PC-9 (cell line): ENCODE measurements around the gene ACER3. TPM values are rescaled to one million over a fixed set of nuclear protein-coding genes. Genes with fewer than 3 reads are reported as not detected.
"Not testable (repeated sequence)": the region's sequence is repeated elsewhere in the genome, so short reads cannot be mapped to it uniquely, and the experiment has no call there.

Experiments used
- BruUV-seq: library from RNA; stranded (reverse); fragments of 400-500 nt; replicated peaks from 2 replicates; lab custom pipeline; 2021; lab: Mats Ljungman, UMichigan
- CTCF ChIA-PET: fragments of 300-600 bp; sonication (Branson Sonifier 250); formaldehyde crosslinking; loops from one replicate; lab custom pipeline; 2022; ENCODE audit warnings: antibody characterized with exemption; lab: Charles Lee
- POLR2A ChIA-PET: fragments of 300-600 bp; sonication (Branson Sonifier 250); formaldehyde crosslinking; loops from one replicate; lab custom pipeline; 2022; ENCODE audit warnings: antibody characterized with exemption; ENCODE audit not compliant: unreplicated experiment; lab: Charles Lee
- DNase-seq, 2 experiments: peaks; one replicate each; pipeline versions ENCODE4 v3.0.0 to v3.0.0-alpha.2; 2015 to 2022; ENCODE audit warnings: mixed read lengths in 1 of 2
- H2AFZ ChIP-seq: fragments of 200-600 bp; sonication (generic); 2 replicates; pipeline ENCODE4 v1.8.1; 2017; ENCODE audit warnings: antibody characterized with exemption
- H3F3A ChIP-seq: fragments of 200-600 bp; sonication (generic); 2 replicates; pipeline ENCODE4 v1.8.1; 2017; ENCODE audit warnings: antibody characterized with exemption, mild to moderate bottlenecking, low read depth; ENCODE audit not compliant: insufficient read depth
- H3K27ac ChIP-seq: fragments of 200-600 bp; sonication (generic); 2 replicates; pipeline ENCODE4 v1.6.1; 2016; ENCODE audit warnings: mixed run types
- H3K27me3 ChIP-seq: fragments of 200-600 bp; sonication (generic); 2 replicates; pipeline ENCODE4 v1.6.1; 2016; ENCODE audit warnings: low read depth, mixed run types; ENCODE audit not compliant: insufficient read depth
- H3K36me3 ChIP-seq: fragments of 200-600 bp; sonication (generic); 2 replicates; pipeline ENCODE4 v1.6.1; 2016; ENCODE audit warnings: low read depth, mixed run types
- H3K4me1 ChIP-seq: fragments of 200-600 bp; sonication (generic); replicated peaks from 2 replicates; pipeline ENCODE4 v1.6.1; 2016; ENCODE audit warnings: mixed run types; ENCODE audit not compliant: insufficient read depth
- H3K4me2 ChIP-seq: fragments of 200-600 bp; sonication (generic); 2 replicates; pipeline ENCODE4 v1.6.1; 2017; ENCODE audit warnings: mixed run types
- H3K4me3 ChIP-seq: fragments of 200-600 bp; sonication (generic); 2 replicates; pipeline ENCODE4 v1.6.1; 2016; ENCODE audit warnings: mixed run types
- H3K79me2 ChIP-seq: fragments of 200-600 bp; sonication (generic); 2 replicates; pipeline ENCODE4 v1.6.1; 2017; ENCODE audit warnings: low read depth, mixed run types
- H3K9me2 ChIP-seq: fragments of 200-600 bp; sonication (generic); 2 replicates; pipeline ENCODE4 v1.8.1; 2017; ENCODE audit warnings: mild to moderate bottlenecking; ENCODE audit not compliant: insufficient read depth
- H3K9me3 ChIP-seq: fragments of 200-600 bp; sonication (generic); 2 replicates; pipeline ENCODE4 v1.8.1; 2016; ENCODE audit warnings: low read depth; ENCODE audit not compliant: insufficient read depth
- H4K20me1 ChIP-seq: fragments of 200-600 bp; sonication (generic); 2 replicates; pipeline ENCODE4 v1.8.1; 2017; ENCODE audit not compliant: insufficient read depth
- CTCF ChIP-seq: fragments of 200-600 bp; sonication (generic); conservative IDR thresholded peaks from 2 replicates; pipeline ENCODE4 v1.6.1; 2017; ENCODE audit warnings: mixed run types, antibody characterized with exemption, mild to moderate bottlenecking, moderate library complexity
- EZH2 ChIP-seq: fragments of 200-600 bp; sonication (generic); IDR thresholded peaks from 2 replicates; pipeline ENCODE4 v1.8.0; 2017; ENCODE audit warnings: antibody characterized with exemption, low read depth
- intact Hi-C: fragments of 100-400 bp; cut with micrococcal nuclease; formaldehyde crosslinking; loops from one replicate; pipeline ENCODE4 v1.10.0; 2022; ENCODE audit not compliant: unreplicated experiment
- total RNA-seq: library from RNA; stranded (reverse); gene quantifications from 2 replicates; pipeline ENCODE4 v1.2.3, GENCODE V29; 2021

The ACER3 gene
- total RNA-seq, 1 experiment from 2014 or later: 21.3 TPM

DNA sequence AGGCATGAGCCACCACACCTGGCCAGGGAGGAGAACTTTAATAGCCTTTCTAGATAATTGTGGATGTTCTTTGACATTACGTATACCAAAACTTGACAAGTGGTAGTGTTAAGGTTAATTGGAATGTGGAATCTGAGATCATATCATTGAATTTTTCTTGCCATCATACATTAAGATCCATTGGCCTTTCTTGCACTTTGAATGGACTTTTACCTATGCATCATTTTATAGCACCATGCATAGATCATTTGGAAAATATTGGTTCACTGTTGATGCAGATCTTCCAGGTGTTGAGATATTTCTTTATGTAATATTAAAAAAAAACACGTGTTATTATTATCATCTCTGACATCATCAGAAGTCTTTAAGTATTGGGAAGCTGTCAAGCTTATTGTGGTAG, 36.5 kb downstream of the ACER3 start:
- no peak for TF ChIP-seq EZH2
- no peak for TF ChIP-seq CTCF
- POLR2A ChIA-PET: no interaction called here
- BruUV-seq: no TSS peak

DNA sequence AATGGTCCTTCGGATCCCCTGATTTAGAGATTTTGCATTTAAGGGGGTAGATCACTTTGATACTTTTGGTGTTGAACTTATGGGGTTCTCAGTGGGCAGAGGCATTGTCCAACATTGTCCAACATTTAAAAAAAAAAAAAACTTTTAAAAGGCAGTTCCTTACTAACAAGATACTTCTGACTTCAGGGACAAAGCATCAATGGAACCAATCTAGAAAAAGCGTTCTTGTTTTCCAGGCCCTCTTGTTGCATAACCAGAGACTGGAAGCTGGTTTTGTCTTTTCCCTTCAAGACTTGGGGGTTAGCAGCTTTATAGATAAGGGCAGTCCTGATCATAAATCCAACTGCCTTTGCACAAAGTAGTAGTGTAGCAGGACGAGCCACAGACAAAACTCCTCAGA, 40.4 kb downstream of the ACER3 start:
- Histone ChIP-seq H3K4me2 (no peak overlapping the region), H3K27ac (no peak overlapping the region), H3K4me1 (peaks cover 19% of the 10 kb centered on the region), H3K36me3 (no peaks in the 10 kb centered on the region), H3K9me2 (no peaks in the 10 kb centered on the region), H4K20me1 (no peaks in the 10 kb centered on the region), H3K9me3 (0 out of 2 replicates have a peak, but pooled peaks cover 5% of the 10 kb centered on the region), H3K79me2 (no peaks in the 10 kb centered on the region), H3K27me3 (no peaks in the 10 kb centered on the region), H3F3A (peaks cover 12% of the 10 kb centered on the region; the same call in 1 of the 2 replicates), H3K4me3 (no peak overlapping the region), H2AFZ (no peak overlapping the region)
- POLR2A ChIA-PET: no interaction called here
- TF ChIP-seq CTCF (no peak), EZH2 (no peak)
- no TSS peak for BruUV-seq
- CTCF ChIA-PET: interaction anchor here (0.7 kb wide), 1 partner anchor 112 kb away, joined by 4 read pairs; no protein-coding TSS in a partner anchor
- intact Hi-C loops: no loop called here
- DNase-seq: no peak

More for the DNA sequence above, 36.5 kb downstream of the ACER3 start:
- H3K9me2 ChIP-seq: no peaks in the 10 kb centered on the region
- H3K79me2 ChIP-seq: no peaks in the 10 kb centered on the region
- no peaks in the 10 kb centered on the region for H3K9me3 ChIP-seq
- no peaks in the 10 kb centered on the region for H3K27me3 ChIP-seq
- no peak overlapping the region for H3K4me3 ChIP-seq
- no peak for DNase-seq
- H3K36me3 ChIP-seq: no peaks in the 10 kb centered on the region
- no peak overlapping the region for H3K27ac ChIP-seq
- H3K4me1 ChIP-seq: peaks cover 2% of the 10 kb centered on the region; the same call in 1 of the 2 replicates
- no peaks in the 10 kb centered on the region for H4K20me1 ChIP-seq
- CTCF ChIA-PET: no interaction called here
- no peak overlapping the region for H3K4me2 ChIP-seq
- H3F3A ChIP-seq: peaks cover 4% of the 10 kb centered on the region; the same call in 1 of the 2 replicates
- intact Hi-C loops: no loop called here
- no peak overlapping the region for H2AFZ ChIP-seq

- Histone ChIP-seq H3K4me1 (peaks cover 19% of the 10 kb centered on the region), H3F3A (peaks cover 12% of the 10 kb centered on the region; the same call in 1 of the 2 replicates)
- CTCF ChIA-PET: interaction anchor here (0.7 kb wide), 1 partner anchor 112 kb away, joined by 4 read pairs; no protein-coding TSS in a partner anchor
- H3K36me3 ChIP-seq, BruUV-seq, H3K9me2 ChIP-seq, H4K20me1 ChIP-seq, DNase-seq, H3K79me2 ChIP-seq, H3K9me3 ChIP-seq, POLR2A ChIA-PET, H3K4me2 ChIP-seq, H3K27me3 ChIP-seq, H3K27ac ChIP-seq, intact Hi-C loops, H3K4me3 ChIP-seq, H2AFZ ChIP-seq: not testable (repeated sequence)
These were observed 40.9 kb downstream of the ACER3 start for GRCh38 chr11:76901622-76902021.
